Activated naive CD4-positive, alpha-beta T cell treated with anti-CD3 and anti-CD28 coated beads, Interleukin-2, amount 50 U/mL, for 24 hours (primary cell): ENCODE data around the gene RIMS4.
"Not testable (repeated sequence)": the region's sequence is repeated elsewhere in the genome, so short reads cannot be mapped to it uniquely, and the experiment has no call there.

Experiments used
- H3K27ac Mint-ChIP-seq: one replicate; pipeline ENCODE4 v1.8.0; 2021; ENCODE audit warnings: mild to moderate bottlenecking, mixed read lengths
- H3K27me3 Mint-ChIP-seq: one replicate; pipeline ENCODE4 v1.8.0; 2021; ENCODE audit warnings: mixed read lengths
- H3K36me3 Mint-ChIP-seq: one replicate; pipeline ENCODE4 v1.8.0; 2021; ENCODE audit warnings: mixed read lengths
- H3K4me1 Mint-ChIP-seq: one replicate; pipeline ENCODE4 v1.8.0; 2021; ENCODE audit warnings: mixed read lengths
- H3K4me3 Mint-ChIP-seq: one replicate; pipeline ENCODE4 v1.8.0; 2021; ENCODE audit warnings: mild to moderate bottlenecking, mixed read lengths
- H3K9me3 Mint-ChIP-seq: one replicate; pipeline ENCODE4 v1.8.0; 2021; ENCODE audit warnings: mixed read lengths

RIMS4 gene

GRCh38 chr20:44836601-44837120 is 26.3 kb upstream of the RIMS4 start:
- Mint-ChIP-seq H3K4me3 (no peak overlapping the region), H3K27me3 (peaks cover 13% of the 10 kb centered on the region), H3K9me3 (no peaks in the 10 kb centered on the region), H3K36me3 (peaks cover 3% of the 10 kb centered on the region), H3K4me1 (peaks cover 3% of the 10 kb centered on the region), H3K27ac (no peak overlapping the region)

GRCh38 chr20:44835661-44836221 is 25.4 kb upstream of the RIMS4 start:
- H3K4me1 Mint-ChIP-seq = peaks cover 3% of the 10 kb centered on the region
- peaks cover 3% of the 10 kb centered on the region for H3K36me3 Mint-ChIP-seq
- H3K27me3 Mint-ChIP-seq = peaks cover 16% of the 10 kb centered on the region
- no peak overlapping the region for H3K27ac Mint-ChIP-seq
- H3K9me3 Mint-ChIP-seq = no peaks in the 10 kb centered on the region
- no peak overlapping the region for H3K4me3 Mint-ChIP-seq

- Mint-ChIP-seq H3K27ac (no peak overlapping the region), H3K36me3 (no peaks in the 10 kb centered on the region), H3K4me3 (no peak overlapping the region), H3K9me3 (no peaks in the 10 kb centered on the region), H3K4me1 (peaks cover 3% of the 10 kb centered on the region), H3K27me3 (peaks cover 13% of the 10 kb centered on the region)
These were observed 24.8 kb upstream of the RIMS4 start for GRCh38 chr20:44835116-44835515.

GRCh38 chr20:44834693-44835092 is 24.3 kb upstream of the RIMS4 start:
- H3K27ac Mint-ChIP-seq = no peak overlapping the region
- peaks cover 13% of the 10 kb centered on the region for H3K27me3 Mint-ChIP-seq
- no peaks in the 10 kb centered on the region for H3K9me3 Mint-ChIP-seq
- no peaks in the 10 kb centered on the region for H3K36me3 Mint-ChIP-seq
- H3K4me1 Mint-ChIP-seq = peaks cover 3% of the 10 kb centered on the region
- H3K4me3 Mint-ChIP-seq = no peak overlapping the region

GRCh38 chr20:44833437-44833836 is 23.1 kb upstream of the RIMS4 start:
- Mint-ChIP-seq H3K4me3 (no peak overlapping the region), H3K27me3 (peaks cover 15% of the 10 kb centered on the region)

GRCh38 chr20:44832724-44833123 is 22.4 kb upstream of the RIMS4 start:
- Mint-ChIP-seq H3K36me3 (no peaks in the 10 kb centered on the region), H3K27ac (no peak overlapping the region), H3K9me3 (no peaks in the 10 kb centered on the region), H3K4me1 (peaks cover 3% of the 10 kb centered on the region), H3K4me3 (no peak overlapping the region), H3K27me3 (peaks cover 12% of the 10 kb centered on the region)

More at GRCh38 chr20:44833437-44833836, 23.1 kb upstream of the RIMS4 start:
- Mint-ChIP-seq H3K9me3 (no peaks in the 10 kb centered on the region), H3K36me3 (no peaks in the 10 kb centered on the region), H3K27ac (no peak overlapping the region), H3K4me1 (peaks cover 3% of the 10 kb centered on the region)

GRCh38 chr20:44830995-44831394 is 20.6 kb upstream of the RIMS4 start:
- Mint-ChIP-seq H3K9me3 (no peaks in the 10 kb centered on the region), H3K4me1 (peaks cover 3% of the 10 kb centered on the region), H3K4me3 (no peak overlapping the region), H3K27me3 (peaks cover 14% of the 10 kb centered on the region), H3K36me3 (no peaks in the 10 kb centered on the region), H3K27ac (no peak overlapping the region)

GRCh38 chr20:44830523-44830922 is 20.2 kb upstream of the RIMS4 start:
- Mint-ChIP-seq H3K4me1 (peaks cover 3% of the 10 kb centered on the region), H3K4me3 (no peak overlapping the region), H3K27ac (no peak overlapping the region), H3K9me3 (no peaks in the 10 kb centered on the region), H3K36me3 (no peaks in the 10 kb centered on the region), H3K27me3 (peaks cover 14% of the 10 kb centered on the region)

- Mint-ChIP-seq H3K36me3 (no peaks in the 10 kb centered on the region), H3K27ac (no peak overlapping the region), H3K4me3 (no peak overlapping the region), H3K4me1 (peaks cover 1% of the 10 kb centered on the region), H3K27me3 (peaks cover 13% of the 10 kb centered on the region), H3K9me3 (no peaks in the 10 kb centered on the region)
These were observed 19.3 kb upstream of the RIMS4 start for GRCh38 chr20:44829688-44830087.

- Mint-ChIP-seq H3K4me3 (no peak overlapping the region), H3K27ac (no peak overlapping the region), H3K27me3 (peaks cover 13% of the 10 kb centered on the region), H3K9me3 (no peaks in the 10 kb centered on the region), H3K36me3 (no peaks in the 10 kb centered on the region), H3K4me1 (no peaks in the 10 kb centered on the region)
These were observed 18.3 kb upstream of the RIMS4 start for GRCh38 chr20:44828640-44829039.

GRCh38 chr20:44827401-44827800 is 17.1 kb upstream of the RIMS4 start:
- no peak overlapping the region for H3K27ac Mint-ChIP-seq
- peaks cover 13% of the 10 kb centered on the region for H3K27me3 Mint-ChIP-seq
- H3K9me3 Mint-ChIP-seq = no peaks in the 10 kb centered on the region
- H3K36me3 Mint-ChIP-seq = no peaks in the 10 kb centered on the region
- H3K4me3 Mint-ChIP-seq = no peak overlapping the region
- no peaks in the 10 kb centered on the region for H3K4me1 Mint-ChIP-seq

- H3K36me3 Mint-ChIP-seq, H3K4me3 Mint-ChIP-seq, H3K9me3 Mint-ChIP-seq, H3K4me1 Mint-ChIP-seq, H3K27ac Mint-ChIP-seq, H3K27me3 Mint-ChIP-seq: not testable (repeated sequence)
These were observed 11.2 kb upstream of the RIMS4 start for GRCh38 chr20:44821576-44821975.

- no peak overlapping the region for H3K27ac Mint-ChIP-seq
These were observed 9.6 kb upstream of the RIMS4 start for GRCh38 chr20:44819936-44820335.

GRCh38 chr20:44817143-44817910 is 7.0 kb upstream of the RIMS4 start:
- no peak overlapping the region for H3K4me3 Mint-ChIP-seq
- H3K9me3 Mint-ChIP-seq = no peaks in the 10 kb centered on the region
- no peaks in the 10 kb centered on the region for H3K36me3 Mint-ChIP-seq
- H3K27me3 Mint-ChIP-seq = peaks cover 7% of the 10 kb centered on the region
- H3K27ac Mint-ChIP-seq = no peak overlapping the region
- H3K4me1 Mint-ChIP-seq = no peaks in the 10 kb centered on the region

More at GRCh38 chr20:44819936-44820335, 9.6 kb upstream of the RIMS4 start:
- no peak overlapping the region for H3K4me3 Mint-ChIP-seq
- no peaks in the 10 kb centered on the region for H3K9me3 Mint-ChIP-seq
- H3K36me3 Mint-ChIP-seq = no peaks in the 10 kb centered on the region
- H3K27me3 Mint-ChIP-seq = no peaks in the 10 kb centered on the region
- H3K4me1 Mint-ChIP-seq = no peaks in the 10 kb centered on the region

- Mint-ChIP-seq H3K9me3 (no peaks in the 10 kb centered on the region), H3K4me1 (peaks cover 7% of the 10 kb centered on the region), H3K4me3 (no peak overlapping the region), H3K36me3 (no peaks in the 10 kb centered on the region), H3K27ac (no peak overlapping the region), H3K27me3 (peaks cover 20% of the 10 kb centered on the region)
These were observed 4.6 kb upstream of the RIMS4 start for GRCh38 chr20:44814937-44815336.

- H3K36me3 Mint-ChIP-seq = no peaks in the 10 kb centered on the region
- H3K27ac Mint-ChIP-seq = no peak overlapping the region
- H3K4me1 Mint-ChIP-seq = peaks cover 12% of the 10 kb centered on the region
- peak overlapping the region; percentile 48 for H3K4me3 Mint-ChIP-seq
- H3K9me3 Mint-ChIP-seq = no peaks in the 10 kb centered on the region
- peaks cover 48% of the 10 kb centered on the region for H3K27me3 Mint-ChIP-seq
These were observed 872 bp upstream of the RIMS4 start for GRCh38 chr20:44811150-44811685.
